A673 (cell line): ENCODE results near the gene ZFP36L2. TPM values are rescaled to one million over a fixed set of nuclear protein-coding genes. Genes with fewer than 3 reads are reported as not detected.

Experiments
- BruUV-seq: library from RNA; stranded (reverse); fragments of 400-500 nt; replicated peaks from 2 replicates; lab custom pipeline; 2021; lab: Mats Ljungman, UMichigan
- CTCF ChIA-PET: fragments of 300-600 bp; sonication (Branson Sonifier 250); formaldehyde crosslinking; loops from one replicate; lab custom pipeline; 2022; ENCODE audit warnings: antibody characterized with exemption; lab: Charles Lee
- POLR2A ChIA-PET: fragments of 300-600 bp; sonication (Branson Sonifier 250); formaldehyde crosslinking; loops from one replicate; lab custom pipeline; 2022; ENCODE audit warnings: antibody characterized with exemption; ENCODE audit not compliant: low non-redundant PET; lab: Charles Lee
- DNase-seq: peaks from one replicate; pipeline ENCODE4 v3.0.0-alpha.2; 2015; ENCODE audit warnings: low spot score
- H3K27ac ChIP-seq: fragments of 200-600 bp; sonication (generic); 2 replicates; pipeline ENCODE4 v1.5.1; 2016; ENCODE audit warnings: mixed run types, low read depth, mild to moderate bottlenecking, mixed read lengths, antibody characterized with exemption, low read length; ENCODE audit not compliant: poor library complexity, severe bottlenecking
- H3K27me3 ChIP-seq: fragments of 200-600 bp; sonication (generic); replicated peaks from 2 replicates; pipeline ENCODE4 v1.6.1; 2017; ENCODE audit warnings: mixed run types, low read depth, mild to moderate bottlenecking, mixed read lengths, antibody characterized with exemption, low read length; ENCODE audit not compliant: insufficient read depth, poor library complexity
- H3K36me3 ChIP-seq: fragments of 200-600 bp; sonication (generic); 2 replicates; pipeline ENCODE4 v1.6.1; 2016; ENCODE audit warnings: mixed run types, mild to moderate bottlenecking, mixed read lengths, antibody characterized with exemption, low read length; ENCODE audit not compliant: insufficient read depth, poor library complexity, severe bottlenecking
- H3K4me1 ChIP-seq: fragments of 200-600 bp; sonication (generic); 2 replicates; pipeline ENCODE4 v1.6.1; 2017; ENCODE audit warnings: mixed run types, mild to moderate bottlenecking, mixed read lengths, antibody characterized with exemption, low read length; ENCODE audit not compliant: insufficient read depth, poor library complexity, severe bottlenecking
- H3K4me3 ChIP-seq: fragments of 200-600 bp; sonication (generic); 2 replicates; pipeline ENCODE4 v1.5.1; 2016; ENCODE audit warnings: low read depth, mixed run types, mild to moderate bottlenecking, mixed read lengths, low read length; ENCODE audit not compliant: poor library complexity, severe bottlenecking
- H3K9me3 ChIP-seq: fragments of 200-600 bp; sonication (generic); 2 replicates; pipeline ENCODE4 v1.6.1; 2016; ENCODE audit warnings: mixed run types, low read depth, mild to moderate bottlenecking, mixed read lengths, antibody characterized with exemption, low read length; ENCODE audit not compliant: poor library complexity, severe bottlenecking
- CTCF ChIP-seq: fragments of 300-800, 200-600 bp; sonication (generic); conservative IDR thresholded peaks from 2 replicates; pipeline ENCODE4 v1.5.1; 2017; ENCODE audit warnings: low read depth, mild to moderate bottlenecking, antibody characterized with exemption, low read length, moderate library complexity, mixed read lengths
- EZH2 ChIP-seq: fragments of 200-600 bp; sonication (generic); IDR thresholded peaks from 2 replicates; pipeline ENCODE4 v1.6.1; 2017; ENCODE audit warnings: borderline replicate concordance, low read depth, mild to moderate bottlenecking, mixed read lengths, antibody characterized with exemption, low read length; ENCODE audit not compliant: poor library complexity, severe bottlenecking
- intact Hi-C: fragments of 100-400 bp; cut with micrococcal nuclease; formaldehyde crosslinking; loops from one replicate; pipeline ENCODE4 v1.10.0; 2022; ENCODE audit not compliant: unreplicated experiment
- total RNA-seq: library from RNA; stranded (reverse); gene quantifications from 2 replicates; pipeline ENCODE4 v1.2.3, GENCODE V29; 2021

ZFP36L2 gene
- total RNA-seq, 1 experiment from 2014 or later, result 23.4 TPM

GRCh38 chr2:43210467-43211303 is 15.7 kb downstream of the ZFP36L2 start:
- H3K27ac ChIP-seq, result no peak overlapping the region
- H3K27me3 ChIP-seq, result no peaks in the 10 kb centered on the region
- DNase-seq, result no peak
- H3K9me3 ChIP-seq, result no peaks in the 10 kb centered on the region
- intact Hi-C loops, result no loop called here
- no TSS peak for BruUV-seq
- no peaks in the 10 kb centered on the region for H3K4me1 ChIP-seq
- H3K4me3 ChIP-seq, result no peak overlapping the region
- POLR2A ChIA-PET, result no interaction called here
- CTCF ChIA-PET, result no interaction called here
- TF ChIP-seq CTCF (no peak), EZH2 (no peak)
- no peaks in the 10 kb centered on the region for H3K36me3 ChIP-seq

GRCh38 chr2:43210125-43210466 is 16.3 kb downstream of the ZFP36L2 start:
- Histone ChIP-seq H3K9me3 (no peaks in the 10 kb centered on the region), H3K27ac (no peak overlapping the region), H3K36me3 (no peaks in the 10 kb centered on the region), H3K4me3 (no peak overlapping the region), H3K27me3 (no peaks in the 10 kb centered on the region), H3K4me1 (no peaks in the 10 kb centered on the region)
- ChIA-PET CTCF (no interaction called here), POLR2A (no interaction called here)
- intact Hi-C loops, result no loop called here
- DNase-seq, result no peak
- BruUV-seq, result no TSS peak
- TF ChIP-seq CTCF (no peak), EZH2 (no peak)

GRCh38 chr2:43209204-43209717 is 17.1 kb downstream of the ZFP36L2 start:
- no peaks in the 10 kb centered on the region for H3K4me1 ChIP-seq
- TF ChIP-seq CTCF, result no peak
- TF ChIP-seq EZH2, result no peak
- no peaks in the 10 kb centered on the region for H3K9me3 ChIP-seq
- ChIA-PET POLR2A (interaction anchor here (0.7 kb wide), 1 partner anchor 32 kb away, joined by 3 read pairs; no protein-coding TSS in a partner anchor), CTCF (no interaction called here)
- no peak overlapping the region for H3K4me3 ChIP-seq
- no TSS peak for BruUV-seq
- intact Hi-C loops, result no loop called here
- DNase-seq, result no peak
- no peaks in the 10 kb centered on the region for H3K27me3 ChIP-seq
- H3K36me3 ChIP-seq, result no peaks in the 10 kb centered on the region
- no peak overlapping the region for H3K27ac ChIP-seq
